A172 (cell line): ENCODE measurements around the gene NTMT1. TPM values are rescaled to one million over a fixed set of nuclear protein-coding genes. Genes with fewer than 3 reads are reported as not detected.
"Not testable (repeated sequence)": the region's sequence is repeated elsewhere in the genome, so short reads cannot be mapped to it uniquely, and the experiment has no call there.

Experiments
- DNase-seq: peaks from one replicate; pipeline ENCODE4 v3.0.0-alpha.2; 2015; ENCODE audit warnings: low spot score
- total RNA-seq: library from RNA; depleted of rRNA; stranded (reverse); fragments of >200 nt; shearing (Covaris generic); gene quantifications from 2 replicates; pipeline ENCODE4 v1.2.3, GENCODE V29; 2014

The NTMT1 gene
- total RNA-seq, 1 experiment from 2014 or later = 43.8 TPM

GRCh38 chr9:129654554-129655040 is 28.6 kb downstream of the NTMT1 start:
- no peak for DNase-seq

GRCh38 chr9:129655154-129655553 is 29.2 kb downstream of the NTMT1 start:
- DNase-seq = no peak

- no peak for DNase-seq
Observed at GRCh38 chr9:129655696-129656095, 29.7 kb downstream of the NTMT1 start.

- DNase-seq = peak; percentile 57
Observed at GRCh38 chr9:129656795-129657390, 30.9 kb downstream of the NTMT1 start.

- DNase-seq = no peak
Observed at GRCh38 chr9:129661029-129661428, 35.1 kb downstream of the NTMT1 start.

GRCh38 chr9:129662239-129662638 is 36.3 kb downstream of the NTMT1 start:
- DNase-seq = not testable (repeated sequence)

- no peak for DNase-seq
Observed at GRCh38 chr9:129664746-129665388, 38.9 kb downstream of the NTMT1 start.

GRCh38 chr9:129665389-129665775 is 39.4 kb downstream of the NTMT1 start, which contains the start of gene PRRX2:
Gene PRRX2 (plus strand): TSS chr9:129665647. CDS start chr9:129665868, 221 bp downstream.
- DNase-seq = no peak

GRCh38 chr9:129665814-129666520 is 40.0 kb downstream of the NTMT1 start:
- DNase-seq = no peak

GRCh38 chr9:129666575-129666974 is 40.6 kb downstream of the NTMT1 start:
- no peak for DNase-seq

GRCh38 chr9:129667378-129667777 is 41.4 kb downstream of the NTMT1 start:
- no peak for DNase-seq

- no peak for DNase-seq
Observed at GRCh38 chr9:129667850-129668249, 41.9 kb downstream of the NTMT1 start.

GRCh38 chr9:129669141-129669718 is 43.3 kb downstream of the NTMT1 start:
- peak; percentile 26 for DNase-seq

- DNase-seq = no peak
Observed at GRCh38 chr9:129669946-129670345, 44.0 kb downstream of the NTMT1 start.

- DNase-seq = no peak
Observed at GRCh38 chr9:129671065-129671464, 45.1 kb downstream of the NTMT1 start.

- no peak for DNase-seq
Observed at GRCh38 chr9:129671519-129671918, 45.6 kb downstream of the NTMT1 start.

GRCh38 chr9:129672702-129673101 is 46.7 kb downstream of the NTMT1 start:
- no peak for DNase-seq

- no peak for DNase-seq
Observed at GRCh38 chr9:129673602-129674001, 47.6 kb downstream of the NTMT1 start.

GRCh38 chr9:129674229-129674628 is 48.3 kb downstream of the NTMT1 start:
- no peak for DNase-seq

GRCh38 chr9:129675620-129676019 is 49.7 kb downstream of the NTMT1 start:
- DNase-seq = no peak

- DNase-seq = no peak
Observed at GRCh38 chr9:129676287-129676686, 50.3 kb downstream of the NTMT1 start.

GRCh38 chr9:129676975-129677374 is 51.0 kb downstream of the NTMT1 start:
- DNase-seq = no peak
